BJ (cell line): ENCODE data around the gene MRPS12. TPM values are rescaled to one million over a fixed set of nuclear protein-coding genes. Genes with fewer than 3 reads are reported as not detected.
A peak's percentile ranks its signal among the peaks of the same experiment; 100 is the strongest.

Source experiments
- CTCF ChIA-PET: fragments of 350-600 bp; formaldehyde crosslinking; extraction: SDS; loops from one replicate; lab custom pipeline; 2021; ENCODE audit warnings: antibody characterized with exemption, inconsistent platforms; lab: Yijun Ruan, JAX
- POLR2A ChIA-PET: fragments of 300-600 bp; sonication (Branson Sonifier 250); formaldehyde crosslinking; extraction: SDS; loops from one replicate; lab custom pipeline; 2021; ENCODE audit warnings: antibody characterized with exemption; lab: Charles Lee
- DNase-seq: peaks from one replicate; pipeline ENCODE4 v3.0.0-alpha.2; 2011; ENCODE audit warnings: low read depth
- H3K27me3 ChIP-seq: 2 replicates; pipeline ENCODE4 v1.6.0; 2011; ENCODE audit warnings: low read length; ENCODE audit not compliant: control insufficient read depth, insufficient read depth
- H3K36me3 ChIP-seq: 2 replicates; pipeline ENCODE4 v1.5.1; 2011; ENCODE audit warnings: low read length; ENCODE audit not compliant: control insufficient read depth, insufficient read depth
- H3K4me3 ChIP-seq: 2 replicates; pipeline ENCODE4 v1.5.1; 2011; ENCODE audit warnings: low read depth, mild to moderate bottlenecking, control low read depth, low read length
- polyA plus RNA-seq: library from polyadenylated mRNA; depleted of rRNA; stranded (reverse); fragments of >200 nt; gene quantifications from 2 replicates; pipeline ENCODE4 v1.2.3, GENCODE V29; 2011
- TF ChIP-seq, protein P1 (sequence below): IDR thresholded peaks from 2 replicates; pipeline ENCODE4 v1.5.1; 2011; ENCODE audit warnings: low read depth, mild to moderate bottlenecking, control low read depth, inconsistent platforms, low read length, moderate library complexity; ENCODE audit not compliant: insufficient read depth

Gene MRPS12
- polyA plus RNA-seq, 1 experiment = 49.3 TPM

GRCh38 chr19:38971672-38972071 lies 40.9 kb downstream of the MRPS12 start:
- POLR2A ChIA-PET = no interaction called here
- Histone ChIP-seq H3K27me3 (no peaks in the 10 kb centered on the region), H3K4me3 (no peak overlapping the region), H3K36me3 (no peaks in the 10 kb centered on the region)
- CTCF ChIA-PET = interaction anchor here (1.5 to 2.4 kb wide), 2 partner anchors 10 to 41 kb away, joined by 3 to 10 read pairs; partner anchors contain the start of genes MRPS12 and SARS2
- no peak for DNase-seq
- TF ChIP-seq, protein P1, sequence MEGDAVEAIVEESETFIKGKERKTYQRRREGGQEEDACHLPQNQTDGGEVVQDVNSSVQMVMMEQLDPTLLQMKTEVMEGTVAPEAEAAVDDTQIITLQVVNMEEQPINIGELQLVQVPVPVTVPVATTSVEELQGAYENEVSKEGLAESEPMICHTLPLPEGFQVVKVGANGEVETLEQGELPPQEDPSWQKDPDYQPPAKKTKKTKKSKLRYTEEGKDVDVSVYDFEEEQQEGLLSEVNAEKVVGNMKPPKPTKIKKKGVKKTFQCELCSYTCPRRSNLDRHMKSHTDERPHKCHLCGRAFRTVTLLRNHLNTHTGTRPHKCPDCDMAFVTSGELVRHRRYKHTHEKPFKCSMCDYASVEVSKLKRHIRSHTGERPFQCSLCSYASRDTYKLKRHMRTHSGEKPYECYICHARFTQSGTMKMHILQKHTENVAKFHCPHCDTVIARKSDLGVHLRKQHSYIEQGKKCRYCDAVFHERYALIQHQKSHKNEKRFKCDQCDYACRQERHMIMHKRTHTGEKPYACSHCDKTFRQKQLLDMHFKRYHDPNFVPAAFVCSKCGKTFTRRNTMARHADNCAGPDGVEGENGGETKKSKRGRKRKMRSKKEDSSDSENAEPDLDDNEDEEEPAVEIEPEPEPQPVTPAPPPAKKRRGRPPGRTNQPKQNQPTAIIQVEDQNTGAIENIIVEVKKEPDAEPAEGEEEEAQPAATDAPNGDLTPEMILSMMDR = no peak

GRCh38 chr19:38974624-38975213 lies 44.0 kb downstream of the MRPS12 start:
- no peaks in the 10 kb centered on the region for H3K36me3 ChIP-seq
- no peaks in the 10 kb centered on the region; the same call in 1 of the 2 replicates for H3K27me3 ChIP-seq
- CTCF ChIA-PET = interaction anchor here (1.2 to 3.9 kb wide), 2 partner anchors 11 to 13 kb away, joined by 3 to 31 read pairs; no protein-coding TSS in a partner anchor
- H3K4me3 ChIP-seq = peak overlapping the region; percentile 70
- TF ChIP-seq, protein P1 = no peak
- DNase-seq = no peak
- POLR2A ChIA-PET = no interaction called here

GRCh38 chr19:38975214-38975860 lies 44.6 kb downstream of the MRPS12 start, which contains the start of gene FBXO17:
Gene FBXO17, minus strand, starts transcription at chr19:38975742. Its CDS starts 25,423 bp downstream, at chr19:38950319.
- ChIA-PET CTCF (interaction anchor here (0.6 to 3.9 kb wide), 12 partner anchors 10 to 423 kb away, joined by 3 to 31 read pairs (median 3); no protein-coding TSS in a partner anchor), POLR2A (no interaction called here)
- no peaks in the 10 kb centered on the region for H3K36me3 ChIP-seq
- no peak for DNase-seq
- TF ChIP-seq, protein P1 = no peak
- H3K4me3 ChIP-seq = peak within 1 kb of the TSS; percentile 70
- no peaks in the 10 kb centered on the region; the same call in 1 of the 2 replicates for H3K27me3 ChIP-seq

GRCh38 chr19:38975861-38976271 lies 45.1 kb downstream of the MRPS12 start:
- POLR2A ChIA-PET = no interaction called here
- Histone ChIP-seq H3K27me3 (no peaks in the 10 kb centered on the region; the same call in 1 of the 2 replicates), H3K4me3 (peak overlapping the region; percentile 70), H3K36me3 (no peaks in the 10 kb centered on the region)
- DNase-seq = no peak
- CTCF ChIA-PET = interaction anchor here (0.6 to 3.9 kb wide), 12 partner anchors 10 to 423 kb away, joined by 3 to 31 read pairs (median 4); no protein-coding TSS in a partner anchor
- TF ChIP-seq, protein P1 = no peak
